ENCODE results near the gene GDF10. TPM values are rescaled to one million over a fixed set of nuclear protein-coding genes. Genes with fewer than 3 reads are reported as not detected.

The GDF10 gene
- total RNA-seq, 1 experiment from 2014 or later = not detected

DNA sequence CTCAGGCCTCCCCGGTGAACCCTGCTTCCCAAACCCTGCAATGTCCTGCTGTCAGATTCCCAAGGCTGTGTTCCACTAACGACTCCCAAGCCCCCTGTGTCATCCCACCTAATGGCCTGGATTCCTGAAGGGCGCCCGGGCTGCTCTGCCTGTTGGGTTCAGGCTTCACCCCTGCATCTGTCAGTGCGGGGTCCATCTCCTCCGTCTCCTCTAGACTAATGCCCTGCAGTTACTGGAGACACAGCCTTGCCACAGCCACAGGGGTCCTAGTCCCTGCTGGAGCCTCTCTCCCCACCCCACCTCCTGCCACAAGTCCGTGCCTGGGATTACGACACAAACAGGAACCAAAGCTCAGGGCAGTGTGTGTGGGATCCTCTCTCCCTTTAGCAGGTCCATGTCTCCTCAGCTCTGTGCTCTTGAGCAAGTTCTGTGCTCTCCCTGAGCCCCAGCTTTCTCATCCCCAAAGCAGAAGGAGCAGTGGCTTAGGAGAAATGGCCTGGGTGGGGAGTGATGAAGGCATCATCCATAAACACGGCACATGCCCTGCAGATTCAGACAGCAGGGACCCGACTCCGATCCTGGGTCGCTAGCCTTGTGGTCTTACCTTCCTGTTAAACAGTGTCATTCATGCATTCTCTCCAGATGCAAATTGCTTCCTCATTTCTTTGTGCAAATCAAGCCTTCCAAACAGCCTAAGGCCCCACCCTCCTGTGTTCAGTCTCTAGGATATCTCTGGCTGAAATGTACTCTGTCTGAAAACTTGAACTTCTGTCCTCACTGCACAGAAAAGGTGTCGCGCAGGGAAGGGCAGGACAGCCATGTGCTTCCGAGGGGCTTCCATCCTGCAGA, 40.0 kb downstream of the GDF10 start:
- Mint-ChIP-seq H3K9me3 (ENCODE audit: unreplicated experiment) (no peaks in the 10 kb centered on the region), H3K27me3 (ENCODE audit: insufficient read depth, unreplicated experiment) (peaks cover 58% of the 10 kb centered on the region), H3K4me3 (ENCODE audit: unreplicated experiment) (no peak overlapping the region), H3K4me1 (ENCODE audit: insufficient read depth, unreplicated experiment) (no peaks in the 10 kb centered on the region), H3K36me3 (ENCODE audit: insufficient read depth, unreplicated experiment) (no peaks in the 10 kb centered on the region), H3K27ac (ENCODE audit: low read depth, unreplicated experiment) (no peak overlapping the region)
- CTCF ChIA-PET = interaction anchor here (0.6 to 2.2 kb wide), 8 partner anchors 9 to 315 kb away, joined by 3 to 11 read pairs (median 3); no protein-coding TSS in a partner anchor
- TF ChIP-seq, protein P1, sequence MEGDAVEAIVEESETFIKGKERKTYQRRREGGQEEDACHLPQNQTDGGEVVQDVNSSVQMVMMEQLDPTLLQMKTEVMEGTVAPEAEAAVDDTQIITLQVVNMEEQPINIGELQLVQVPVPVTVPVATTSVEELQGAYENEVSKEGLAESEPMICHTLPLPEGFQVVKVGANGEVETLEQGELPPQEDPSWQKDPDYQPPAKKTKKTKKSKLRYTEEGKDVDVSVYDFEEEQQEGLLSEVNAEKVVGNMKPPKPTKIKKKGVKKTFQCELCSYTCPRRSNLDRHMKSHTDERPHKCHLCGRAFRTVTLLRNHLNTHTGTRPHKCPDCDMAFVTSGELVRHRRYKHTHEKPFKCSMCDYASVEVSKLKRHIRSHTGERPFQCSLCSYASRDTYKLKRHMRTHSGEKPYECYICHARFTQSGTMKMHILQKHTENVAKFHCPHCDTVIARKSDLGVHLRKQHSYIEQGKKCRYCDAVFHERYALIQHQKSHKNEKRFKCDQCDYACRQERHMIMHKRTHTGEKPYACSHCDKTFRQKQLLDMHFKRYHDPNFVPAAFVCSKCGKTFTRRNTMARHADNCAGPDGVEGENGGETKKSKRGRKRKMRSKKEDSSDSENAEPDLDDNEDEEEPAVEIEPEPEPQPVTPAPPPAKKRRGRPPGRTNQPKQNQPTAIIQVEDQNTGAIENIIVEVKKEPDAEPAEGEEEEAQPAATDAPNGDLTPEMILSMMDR (IDR thresholded peaks at IDR 0.05; ENCODE audit: unreplicated experiment) = no peak
- no peak for DNase-seq (ENCODE audit: unreplicated experiment)
- POLR2A ChIA-PET = no interaction called here
- no TSS peak for BruUV-seq (replicated peaks)
- intact Hi-C loops (cut with micrococcal nuclease) = loop anchor here (10.0 kb wide), 1 partner anchor 315 kb away; no protein-coding TSS in a partner anchor

- TF ChIP-seq, protein P1 (IDR thresholded peaks at IDR 0.05; ENCODE audit: unreplicated experiment) = peak; percentile 93
- Mint-ChIP-seq H3K9me3 (ENCODE audit: unreplicated experiment) (no peaks in the 10 kb centered on the region), H3K4me3 (ENCODE audit: unreplicated experiment) (no peak overlapping the region), H3K27ac (ENCODE audit: low read depth, unreplicated experiment) (no peak overlapping the region), H3K4me1 (ENCODE audit: insufficient read depth, unreplicated experiment) (no peaks in the 10 kb centered on the region), H3K27me3 (ENCODE audit: insufficient read depth, unreplicated experiment) (peaks cover 51% of the 10 kb centered on the region), H3K36me3 (ENCODE audit: insufficient read depth, unreplicated experiment) (no peaks in the 10 kb centered on the region)
- intact Hi-C loops (cut with micrococcal nuclease) = loop anchor here (10.0 kb wide), 1 partner anchor 316 kb away; no protein-coding TSS in a partner anchor
- POLR2A ChIA-PET = no interaction called here
- DNase-seq (ENCODE audit: unreplicated experiment) = peak; percentile 60
- CTCF ChIA-PET = interaction anchor here (0.6 to 2.2 kb wide), 16 partner anchors 13 to 347 kb away, joined by 3 to 11 read pairs (median 3); no protein-coding TSS in a partner anchor
- BruUV-seq (replicated peaks) = no TSS peak
Measured at GRCh38 chr10:47340608-47341170, 40.7 kb downstream of the GDF10 start.

GRCh38 chr10:47344996-47345870, 45.2 kb downstream of the GDF10 start:
- POLR2A ChIA-PET = no interaction called here
- no peak for DNase-seq (ENCODE audit: unreplicated experiment)
- H3K4me3 Mint-ChIP-seq (ENCODE audit: unreplicated experiment) = no peak overlapping the region
- CTCF ChIA-PET = interaction anchor here (0.6 to 1.6 kb wide), 3 partner anchors 15 to 805 kb away, joined by 3 to 5 read pairs (median 3); no protein-coding TSS in a partner anchor
- BruUV-seq (replicated peaks) = no TSS peak
- intact Hi-C loops (cut with micrococcal nuclease) = loop anchor here (10.0 kb wide), 1 partner anchor 320 kb away; no protein-coding TSS in a partner anchor
- H3K9me3 Mint-ChIP-seq (ENCODE audit: unreplicated experiment) = no peaks in the 10 kb centered on the region
- H3K27me3 Mint-ChIP-seq (ENCODE audit: insufficient read depth, unreplicated experiment) = peaks cover 6% of the 10 kb centered on the region
- no peak overlapping the region for H3K27ac Mint-ChIP-seq (ENCODE audit: low read depth, unreplicated experiment)
- TF ChIP-seq, protein P1 (IDR thresholded peaks at IDR 0.05; ENCODE audit: unreplicated experiment) = no peak
- H3K4me1 Mint-ChIP-seq (ENCODE audit: insufficient read depth, unreplicated experiment) = no peaks in the 10 kb centered on the region
- H3K36me3 Mint-ChIP-seq (ENCODE audit: insufficient read depth, unreplicated experiment) = no peaks in the 10 kb centered on the region

All from MCF 10A (cell line).